Stimulated activated CD8-positive, alpha-beta memory T cell treated with anti-CD3 and anti-CD28 coated beads, Interleukin-7, amount 100 ng/mL, for 48 hours (primary cell): Measurements from ENCODE around the gene CFAP100.

Source experiments
- DNase-seq, 2 donors: peaks; one replicate each; pipeline ENCODE4 v3.0.0-alpha.2; 2020; ENCODE audit warnings: low read depth in 1 of 2; ENCODE audit errors: extremely low read depth in 1 of 2

The CFAP100 gene

DNA sequence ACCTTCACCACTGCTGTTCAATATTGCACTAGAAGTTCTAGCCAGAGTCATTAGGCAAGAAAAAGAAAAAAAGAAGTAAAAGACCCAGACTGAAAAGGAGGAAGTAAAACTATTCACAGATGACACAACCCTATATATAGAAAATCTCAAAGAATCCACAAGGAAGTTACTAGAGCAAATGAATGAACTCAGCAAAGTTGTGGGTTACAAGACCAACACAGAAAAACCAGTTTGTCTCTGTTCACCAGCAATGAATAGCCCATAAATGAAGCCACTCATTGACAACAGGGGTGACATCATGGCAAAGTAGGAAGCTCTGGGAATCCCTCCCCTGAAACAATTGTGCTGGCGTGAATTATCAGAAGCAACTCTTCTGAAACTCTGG lies 4.6 kb downstream of the CFAP100 start:
- no peak for DNase-seq

DNA sequence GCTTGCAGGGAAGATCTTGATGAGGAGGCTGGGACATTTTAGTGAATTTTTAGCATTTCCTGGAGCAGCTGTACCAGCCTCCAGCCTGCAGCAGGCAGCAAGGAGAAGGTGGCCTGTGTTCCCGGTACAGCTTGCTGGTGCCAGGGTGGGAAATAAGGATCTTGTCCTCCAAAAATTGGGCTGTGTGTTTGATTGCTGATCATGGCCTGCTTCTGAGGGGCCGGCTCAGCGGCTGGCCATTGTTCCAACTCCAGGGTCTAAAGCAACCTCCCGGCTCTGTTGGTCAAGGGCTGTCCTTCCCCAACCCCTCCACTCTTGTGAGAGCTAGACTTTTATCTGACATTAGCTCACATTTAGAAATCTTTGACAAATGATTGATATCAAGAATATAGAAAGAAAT lies 5.0 kb downstream of the CFAP100 start:
- no peak for DNase-seq

DNA sequence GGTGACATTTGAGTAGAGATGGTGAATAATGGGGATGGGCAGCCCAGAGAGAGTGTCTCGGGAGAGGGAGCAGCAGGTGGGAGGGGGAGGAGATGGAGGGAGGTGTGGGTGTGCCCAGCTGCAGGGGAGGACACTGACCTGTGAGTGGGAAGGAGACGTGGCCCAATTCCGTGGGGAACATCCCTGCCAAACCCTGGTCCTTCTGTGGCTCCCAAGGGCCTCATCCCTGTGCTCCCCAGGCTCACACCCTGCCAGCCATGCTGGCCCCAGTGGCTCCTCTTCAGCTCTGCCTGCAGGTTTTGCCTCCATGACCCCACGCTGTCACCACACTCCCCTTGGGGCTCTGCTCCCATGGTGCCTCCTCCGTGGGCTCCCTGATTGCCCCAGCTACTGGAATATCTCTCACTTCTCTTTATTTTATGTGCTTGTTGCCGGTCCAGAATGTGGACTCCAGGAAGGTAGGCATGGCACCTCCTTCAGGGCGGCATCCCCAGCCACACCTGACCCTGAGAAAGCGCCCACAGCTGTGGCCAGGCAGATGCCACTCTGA lies 7.0 kb downstream of the CFAP100 start:
- DNase-seq, result no peak

DNA sequence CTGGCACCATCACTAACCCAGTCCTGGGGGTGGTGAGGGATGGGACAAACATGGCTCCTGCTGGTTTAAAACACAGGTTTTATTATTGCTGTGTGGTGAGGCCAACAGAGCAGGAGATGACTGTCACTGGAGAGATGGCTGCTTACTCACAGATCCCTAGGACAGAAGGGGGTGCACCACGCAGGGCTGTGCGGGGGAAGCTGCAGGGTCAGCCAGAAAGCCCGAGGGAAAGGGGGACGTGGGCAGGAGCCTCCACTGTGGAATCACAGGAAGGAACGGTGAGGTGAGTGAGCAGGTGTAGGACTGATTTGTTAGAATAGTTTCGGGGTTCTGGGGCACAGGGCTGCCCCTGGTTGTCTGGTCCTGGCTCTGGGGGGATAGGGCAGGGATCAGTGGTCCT lies 7.5 kb downstream of the CFAP100 start:
- no peak for DNase-seq

DNA sequence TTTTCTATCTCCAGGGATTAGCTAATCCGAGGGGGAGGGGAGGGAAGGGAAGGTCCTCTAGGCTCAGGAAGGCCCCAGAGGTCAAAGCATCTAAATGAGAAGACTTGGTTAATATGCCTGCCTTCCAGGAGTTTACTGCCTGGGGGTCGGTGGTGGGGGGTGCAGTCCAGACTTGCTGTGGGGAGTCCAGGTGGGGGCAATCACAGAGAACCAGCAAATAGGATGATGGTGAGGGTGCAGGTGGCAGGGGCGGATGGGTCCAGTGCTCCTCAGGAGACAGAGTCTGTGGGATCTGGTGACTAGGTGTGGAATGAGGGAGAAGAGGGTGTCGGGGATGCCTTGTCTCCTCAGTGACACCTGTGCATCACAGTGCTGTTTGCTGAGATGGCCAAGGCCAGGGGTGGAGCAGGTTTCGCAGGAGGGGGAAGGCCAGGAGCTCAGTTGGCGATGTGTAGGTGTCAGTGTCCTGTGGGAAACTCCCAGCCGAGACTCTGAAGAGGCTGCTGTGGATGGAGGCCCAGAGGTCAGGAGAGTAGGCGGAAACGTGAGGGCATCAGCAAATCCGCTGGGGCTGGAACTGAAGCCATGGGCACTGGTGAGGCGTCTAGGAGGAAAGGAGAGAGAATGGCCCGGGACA lies 8.1 kb downstream of the CFAP100 start:
- no peak for DNase-seq

DNA sequence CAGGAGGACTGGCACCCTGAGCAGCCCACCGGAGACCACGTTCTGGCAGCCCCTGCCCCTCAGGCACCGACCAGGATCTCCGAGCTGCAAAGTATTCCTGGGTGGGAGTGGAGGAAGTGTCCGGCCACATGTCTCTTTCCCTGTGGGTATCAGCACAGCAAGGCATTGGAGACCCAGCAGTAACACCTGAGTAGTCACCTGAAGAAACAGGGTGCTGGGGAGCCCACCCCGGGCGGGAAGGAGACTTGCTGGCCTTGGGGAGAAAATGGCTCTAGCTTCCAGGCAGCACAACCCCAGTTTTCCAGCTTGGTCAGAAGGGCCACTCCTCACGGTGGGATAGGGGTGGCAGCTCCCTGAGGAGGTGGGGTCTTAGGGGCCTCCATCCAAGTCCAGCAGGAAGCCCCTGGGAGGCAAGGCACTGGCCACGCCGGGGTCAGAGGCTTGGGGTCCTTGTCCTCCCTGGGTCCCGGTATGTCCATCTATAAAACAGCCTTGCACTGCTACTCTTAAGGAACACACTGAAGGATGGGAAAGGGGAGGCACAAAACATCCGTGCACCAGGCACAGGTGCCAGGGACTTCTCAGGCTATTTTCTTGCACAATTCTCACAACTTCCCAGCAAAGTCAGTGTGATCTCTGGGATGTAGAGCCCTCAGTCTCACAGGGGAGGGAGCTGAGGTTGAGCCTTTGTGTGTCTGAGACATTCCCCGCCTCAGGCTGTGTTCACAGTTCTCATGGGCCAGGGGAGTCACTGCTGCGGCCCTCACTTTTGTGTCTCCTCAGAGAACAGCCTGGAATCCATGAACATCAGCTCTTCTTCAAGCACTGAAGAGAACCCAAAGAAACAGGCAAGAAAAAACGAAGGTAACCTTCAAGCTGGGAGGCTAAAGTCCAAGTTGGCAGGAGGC lies 11.9 kb downstream of the CFAP100 start:
- DNase-seq, result no peak

DNA sequence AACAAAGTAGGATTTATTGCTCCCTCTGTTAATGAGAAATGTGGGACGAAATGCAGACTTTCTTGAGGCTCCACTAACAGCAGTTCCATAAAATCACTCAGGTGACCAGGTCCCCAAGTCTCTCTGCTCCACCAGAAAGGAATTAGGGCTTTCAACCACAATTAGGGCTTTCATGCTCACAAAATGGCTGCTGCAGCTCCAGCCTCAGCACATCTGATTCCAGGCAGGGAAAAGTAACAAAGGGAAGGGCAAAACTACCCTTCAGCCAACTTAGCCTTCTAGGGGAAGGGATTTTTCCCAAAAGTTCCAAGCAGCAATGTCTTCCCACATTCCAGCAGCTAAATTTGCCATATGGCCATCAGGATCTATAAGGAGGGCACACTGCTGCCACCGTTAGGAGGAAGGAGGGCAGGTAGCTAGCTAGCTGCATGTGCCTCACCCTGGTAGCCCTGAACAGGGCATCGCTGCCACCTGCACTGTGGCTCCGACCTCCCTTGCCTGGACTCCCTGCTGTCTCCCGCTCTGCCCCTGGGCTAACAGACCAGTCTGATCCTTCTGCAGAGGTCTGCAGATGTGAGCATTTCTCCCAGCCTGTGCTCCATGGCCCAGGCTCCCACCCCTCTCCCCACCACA lies 12.8 kb downstream of the CFAP100 start:
- no peak for DNase-seq

DNA sequence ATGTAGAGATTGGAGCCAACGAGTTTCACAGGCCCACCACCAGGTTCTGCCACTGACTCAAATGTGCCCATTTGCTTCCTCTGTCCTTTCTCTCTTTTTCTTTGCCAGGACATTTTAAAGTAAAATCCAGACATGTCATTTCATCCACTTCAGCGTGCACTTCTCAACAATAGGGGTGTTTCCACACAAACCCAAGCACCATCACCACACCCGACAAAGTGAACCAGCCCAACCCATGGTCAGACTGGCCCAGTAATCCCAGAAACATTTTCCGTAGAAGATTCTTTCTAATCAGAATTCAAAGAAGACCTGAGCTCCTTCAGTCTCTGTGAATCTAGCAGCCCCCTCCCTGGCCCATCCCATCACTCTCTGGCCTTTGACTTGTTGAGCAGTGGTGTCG lies 13.4 kb downstream of the CFAP100 start:
- DNase-seq, result no peak

DNA sequence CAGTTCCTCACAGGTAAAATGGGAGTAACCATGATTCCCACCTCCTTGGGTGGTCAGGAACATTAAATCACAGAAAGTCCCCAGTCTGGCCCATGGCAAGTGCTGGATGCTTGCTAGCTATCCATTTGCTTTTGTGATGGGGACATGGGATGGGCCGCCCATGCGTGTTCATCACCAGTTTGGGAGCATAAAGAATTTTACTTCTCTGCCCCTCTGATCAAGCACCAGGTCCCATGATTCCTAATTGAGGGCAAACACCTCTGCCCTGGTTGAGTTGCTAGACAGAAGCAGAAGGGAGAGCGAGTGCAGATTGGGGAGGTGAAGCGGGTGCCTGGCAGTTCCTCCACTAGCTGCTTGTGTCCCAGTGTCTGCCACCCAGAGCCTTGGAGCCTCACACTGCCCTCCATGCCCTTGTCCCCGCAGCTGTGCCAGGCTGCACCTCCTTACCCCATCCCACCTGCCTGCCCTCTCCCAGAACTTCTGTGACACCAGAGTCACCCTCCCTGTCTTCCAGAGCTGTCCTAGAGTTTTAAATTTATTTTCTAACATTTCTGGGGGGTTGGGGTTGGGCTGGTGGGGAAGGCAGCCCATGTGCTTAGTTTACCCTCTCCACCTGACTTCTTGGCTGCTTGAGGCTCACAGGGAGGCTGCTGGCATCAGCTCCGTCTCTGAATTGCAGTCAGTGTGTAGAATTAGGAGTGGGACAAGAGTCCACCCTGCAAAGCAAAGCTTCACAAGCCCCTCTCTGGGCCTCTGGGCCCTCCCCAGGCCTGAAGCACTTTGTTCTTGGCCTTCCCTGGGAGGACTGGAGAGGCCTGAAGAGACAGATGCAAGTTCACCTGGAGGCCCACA lies 18.4 kb downstream of the CFAP100 start:
- DNase-seq, result no peak

DNA sequence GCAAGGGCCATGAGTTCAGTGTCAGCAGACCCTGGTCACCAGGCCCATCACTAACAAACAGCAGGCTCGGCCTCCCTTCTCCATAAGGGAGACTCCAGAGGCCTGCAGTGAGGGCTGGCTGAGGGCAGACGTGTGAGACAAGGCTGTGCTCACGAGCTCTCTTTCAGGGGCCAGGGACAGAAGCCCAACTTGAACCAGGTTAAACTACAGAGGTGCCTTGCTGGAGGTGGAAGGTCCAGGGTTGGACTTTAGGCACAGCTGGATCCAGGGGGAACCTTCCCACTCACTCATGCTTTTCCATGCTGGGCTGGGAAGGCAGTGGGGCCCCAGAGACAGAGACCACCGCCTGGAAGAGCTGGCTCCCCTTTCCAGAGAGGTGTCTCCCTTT lies 19.0 kb downstream of the CFAP100 start:
- no peak for DNase-seq

DNA sequence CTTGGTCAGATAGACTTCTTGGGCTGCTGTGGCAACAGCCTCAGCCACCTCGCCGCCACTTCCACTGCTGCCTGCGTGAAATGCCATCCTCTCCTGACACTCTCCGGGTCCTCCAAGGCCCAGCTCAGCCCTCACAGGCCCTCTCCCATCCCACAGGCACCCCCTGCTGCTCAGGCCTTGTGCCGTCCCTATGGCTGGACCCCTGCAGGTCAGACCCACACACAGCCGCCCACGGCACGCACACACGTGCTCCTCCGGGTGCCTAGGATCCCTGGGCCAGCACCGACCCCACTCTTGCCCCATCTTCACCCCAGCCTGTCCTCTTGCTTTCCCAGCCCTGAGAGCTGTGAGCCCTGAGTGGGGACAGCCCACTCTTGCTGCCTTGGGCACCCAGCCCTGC lies 19.7 kb downstream of the CFAP100 start:
- no peak for DNase-seq

DNA sequence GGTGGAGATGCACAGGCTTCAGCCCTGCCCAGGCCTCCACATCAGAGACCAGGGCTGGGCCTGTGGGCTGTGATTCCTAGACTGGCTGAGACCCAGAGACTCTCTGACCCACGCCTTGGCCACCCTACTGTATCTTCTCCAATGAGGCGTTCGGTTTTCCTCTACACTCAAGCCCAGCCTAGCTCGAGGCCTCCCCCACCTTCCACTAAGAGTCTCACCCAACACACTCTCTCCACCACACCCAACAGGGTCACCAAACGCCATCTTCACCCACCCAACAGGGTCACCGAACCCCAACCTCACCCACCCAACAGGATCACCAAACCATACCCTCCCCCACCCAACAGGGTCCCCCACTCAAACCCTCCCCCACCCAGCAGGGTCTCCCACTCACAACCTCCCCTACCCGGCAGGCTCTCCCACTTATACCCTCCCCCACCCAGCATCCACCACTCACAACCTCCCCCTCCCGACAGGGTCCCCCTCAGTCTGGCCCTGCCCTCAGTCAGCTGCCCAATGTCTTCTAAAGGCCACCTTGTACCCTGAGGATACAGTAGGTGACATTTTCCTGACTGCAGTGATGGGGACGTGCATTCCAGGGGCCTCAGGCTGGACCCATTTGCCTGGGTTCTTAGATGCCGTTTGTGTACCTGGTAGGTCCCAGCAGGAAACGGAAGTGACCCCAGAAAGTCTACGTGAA lies 20.4 kb downstream of the CFAP100 start:
- DNase-seq, result no peak

DNA sequence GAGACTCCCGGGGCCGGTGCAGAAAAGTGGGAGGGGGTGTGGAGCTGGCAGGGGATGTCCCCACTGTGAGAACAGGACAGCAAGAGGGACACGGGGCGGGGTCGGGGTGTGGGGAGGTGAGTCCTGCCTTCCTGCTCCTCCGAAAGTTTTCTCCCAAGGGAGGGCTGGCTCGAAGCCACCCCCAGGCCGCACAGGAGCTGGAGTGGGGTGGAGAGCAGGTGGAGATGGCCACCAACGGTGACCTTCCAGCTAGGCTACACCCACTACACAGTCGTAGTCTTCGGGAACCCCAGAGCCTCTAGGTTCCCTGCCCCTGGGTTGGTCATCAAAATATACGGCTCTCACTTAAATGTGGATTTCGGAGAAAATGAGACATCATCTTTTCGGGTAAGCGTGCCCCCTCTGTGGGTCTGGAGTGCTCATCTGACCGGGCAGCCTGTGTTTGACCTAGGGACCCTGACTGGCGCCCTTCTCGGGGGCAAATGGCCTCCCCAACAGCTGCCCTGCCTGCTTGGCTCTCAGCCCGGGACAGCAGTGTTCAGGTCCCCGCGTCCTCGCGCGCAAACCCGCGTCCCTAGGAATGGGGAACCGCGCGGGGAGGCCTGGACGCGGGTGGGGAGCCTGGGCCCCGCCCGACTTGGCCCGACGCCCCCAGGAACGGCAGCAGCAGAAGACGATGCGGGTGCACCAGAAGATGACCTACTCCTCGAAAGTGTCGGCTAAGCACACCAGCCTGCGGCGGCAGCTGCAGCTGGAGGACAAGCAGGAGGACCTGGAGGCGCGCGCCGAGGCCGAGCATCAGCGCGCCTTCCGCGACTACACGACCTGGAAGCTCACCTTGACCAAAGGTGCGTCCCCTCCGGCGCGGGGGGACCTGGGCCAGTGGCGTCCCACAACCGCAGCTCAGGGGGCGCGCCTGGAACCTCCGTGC lies 21.2 kb downstream of the CFAP100 start:
- DNase-seq, result no peak

DNA sequence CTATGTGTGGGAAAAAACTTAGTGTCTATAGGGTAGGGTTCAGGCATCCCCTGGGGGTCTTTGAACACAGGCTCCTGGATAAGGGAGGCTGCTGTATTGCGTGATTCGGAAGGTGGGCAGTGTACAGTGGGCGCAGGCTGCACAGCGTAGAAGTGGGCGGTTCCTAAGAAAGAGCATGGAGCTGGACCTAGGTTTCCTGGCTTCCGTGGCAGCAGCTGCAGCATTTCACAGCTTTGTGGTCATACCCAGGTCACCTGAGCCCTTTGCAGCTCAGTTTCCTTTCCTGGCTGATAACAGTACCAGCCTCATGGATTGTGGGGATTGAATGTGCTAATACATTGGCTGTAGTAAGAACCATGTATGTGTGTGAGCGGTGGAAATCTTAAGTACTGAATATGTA lies 22.2 kb downstream of the CFAP100 start:
- DNase-seq, result no peak

DNA sequence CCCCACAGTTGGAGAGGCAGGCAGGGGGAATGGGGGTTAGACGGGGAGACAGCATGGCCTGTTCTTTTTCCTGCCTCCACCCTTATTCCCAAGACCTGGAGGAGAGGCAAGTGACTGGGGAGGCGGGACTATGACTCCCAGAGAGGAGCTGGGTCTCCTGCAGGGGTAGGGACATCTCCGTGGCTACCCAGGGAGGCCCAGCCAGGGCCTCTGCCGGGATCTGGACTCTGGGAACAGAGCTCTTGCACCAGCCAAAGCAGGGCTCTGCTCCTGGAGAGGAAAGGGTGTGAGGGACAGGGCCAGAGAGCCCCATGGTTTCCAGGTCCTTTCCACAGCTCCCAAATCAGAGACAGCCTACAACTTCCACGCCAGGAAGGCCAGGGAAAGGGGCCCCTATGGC lies 22.8 kb downstream of the CFAP100 start:
- no peak for DNase-seq

DNA sequence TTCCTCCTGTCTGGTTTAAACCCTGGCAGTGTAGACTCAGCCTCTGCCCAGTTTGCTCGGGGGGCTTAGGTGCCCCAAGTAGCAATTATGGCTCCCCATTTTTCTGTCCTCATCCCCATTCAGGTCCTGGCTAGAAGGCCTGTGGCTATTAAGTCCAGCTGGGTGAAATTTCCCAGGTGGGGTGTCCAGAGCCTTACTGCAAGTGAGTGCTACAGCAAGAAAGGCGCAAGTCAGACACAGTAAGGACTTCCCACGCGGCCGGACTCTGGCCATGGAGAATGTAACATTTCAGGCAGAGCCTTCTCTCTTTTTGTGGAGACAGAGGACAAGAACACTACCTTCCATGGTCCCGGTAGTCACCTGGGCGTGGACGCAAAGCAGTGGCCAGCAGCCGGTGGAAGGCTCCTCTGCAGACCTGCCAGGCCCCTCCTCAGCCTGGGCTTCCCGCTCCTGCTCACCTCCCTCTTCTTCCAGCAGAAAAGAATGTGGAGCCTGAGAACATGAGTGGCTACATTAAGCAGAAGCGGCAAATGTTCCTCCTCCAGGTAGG lies 23.3 kb downstream of the CFAP100 start:
- DNase-seq, result no peak

DNA sequence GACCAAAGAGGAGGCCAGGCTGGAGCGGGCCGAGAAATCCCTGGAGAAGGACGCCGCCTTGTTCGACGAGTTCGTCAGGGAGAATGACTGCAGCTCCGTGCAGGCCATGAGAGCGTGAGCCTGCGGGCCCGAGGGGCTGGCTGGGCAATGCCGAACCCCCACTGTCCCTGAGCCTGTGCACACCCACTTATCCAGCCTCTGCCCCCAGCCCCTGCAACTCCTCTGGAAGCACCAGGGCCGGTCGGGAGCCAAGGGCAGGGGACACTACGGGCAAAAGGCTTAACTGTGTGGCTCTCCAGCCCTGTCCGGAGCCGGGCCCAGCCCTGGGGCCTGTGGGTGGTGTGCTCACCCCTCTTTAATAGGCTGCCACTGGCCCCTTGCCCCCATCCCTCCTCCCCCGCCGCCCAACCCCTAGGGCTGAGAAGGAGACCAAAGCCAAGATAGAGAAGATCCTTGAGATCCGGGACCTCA lies 24.0 kb downstream of the CFAP100 start:
- no peak for DNase-seq

DNA sequence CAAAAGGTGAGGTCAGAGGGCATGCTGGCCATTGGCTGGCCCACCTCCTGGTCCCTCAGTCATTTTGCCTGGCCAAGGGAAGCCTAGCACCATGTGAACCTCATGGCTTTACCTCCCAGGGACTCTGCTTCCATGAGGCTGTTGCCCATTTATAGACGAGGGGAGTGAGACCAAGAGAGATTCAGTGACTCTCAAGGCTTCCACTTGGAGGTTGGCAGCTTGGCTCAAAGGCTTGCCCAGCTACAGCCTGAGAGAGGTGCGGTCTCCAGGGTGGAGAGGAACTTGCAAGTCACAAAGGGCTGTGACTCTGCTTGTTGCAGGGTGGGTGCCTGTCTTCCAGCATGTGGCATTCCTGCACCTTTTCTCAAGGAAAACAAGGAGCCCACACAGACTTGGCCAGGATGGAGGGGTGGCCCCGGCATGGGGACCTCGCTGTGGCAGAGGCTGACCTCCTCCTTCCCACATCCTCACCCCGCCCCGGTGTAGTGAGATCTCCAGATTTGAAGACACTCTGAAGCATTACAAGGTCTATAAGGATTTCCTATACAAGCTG lies 24.5 kb downstream of the CFAP100 start:
- DNase-seq, result no peak
